Activated CD4-positive, CD25-positive, alpha-beta regulatory T cell treated with anti-CD3 and anti-CD28 coated beads, Interleukin-2, amount 50 U/mL, for 16 hours (primary cell): ENCODE data around the gene BPIFB6.

Experiments
- DNase-seq: peaks from one replicate; pipeline ENCODE4 v3.0.0-alpha.2; 2020; ENCODE audit warnings: low read depth, low spot score

The BPIFB6 gene

DNA sequence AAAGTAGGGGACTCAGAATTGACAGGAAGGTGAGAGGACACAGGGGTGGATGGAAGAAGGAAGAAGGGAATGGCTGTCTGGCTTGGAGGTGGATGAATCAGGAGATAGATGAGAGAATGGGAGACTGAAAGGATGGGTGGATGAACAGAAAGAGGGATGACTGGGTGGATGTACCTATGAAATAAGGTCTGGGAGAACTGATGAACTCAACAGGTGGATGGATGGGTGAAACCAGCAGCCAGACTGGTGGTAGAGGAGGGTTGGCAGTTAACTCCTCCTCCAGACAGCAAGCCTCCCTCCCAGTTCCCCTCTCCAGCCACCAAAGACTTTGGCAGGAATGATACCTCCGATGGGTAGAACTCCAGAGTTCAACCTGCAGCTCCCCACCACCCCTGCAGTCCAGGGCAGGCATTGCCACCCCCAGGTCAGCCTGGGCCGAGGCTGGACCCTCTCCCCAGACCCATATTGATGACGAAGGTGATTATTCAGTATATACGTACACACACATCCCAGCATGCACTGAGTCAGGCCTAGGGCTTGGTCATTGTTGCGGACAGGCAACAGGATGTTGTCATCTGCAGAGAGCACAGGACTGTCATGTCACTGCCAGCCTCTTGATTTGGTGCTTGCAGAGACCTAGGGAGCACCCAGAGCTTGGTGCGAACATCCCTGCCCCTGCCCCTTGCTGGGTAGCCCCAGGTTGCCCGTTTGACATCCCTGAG, 29.2 kb upstream of the BPIFB6 start:
- DNase-seq, result no peak

DNA sequence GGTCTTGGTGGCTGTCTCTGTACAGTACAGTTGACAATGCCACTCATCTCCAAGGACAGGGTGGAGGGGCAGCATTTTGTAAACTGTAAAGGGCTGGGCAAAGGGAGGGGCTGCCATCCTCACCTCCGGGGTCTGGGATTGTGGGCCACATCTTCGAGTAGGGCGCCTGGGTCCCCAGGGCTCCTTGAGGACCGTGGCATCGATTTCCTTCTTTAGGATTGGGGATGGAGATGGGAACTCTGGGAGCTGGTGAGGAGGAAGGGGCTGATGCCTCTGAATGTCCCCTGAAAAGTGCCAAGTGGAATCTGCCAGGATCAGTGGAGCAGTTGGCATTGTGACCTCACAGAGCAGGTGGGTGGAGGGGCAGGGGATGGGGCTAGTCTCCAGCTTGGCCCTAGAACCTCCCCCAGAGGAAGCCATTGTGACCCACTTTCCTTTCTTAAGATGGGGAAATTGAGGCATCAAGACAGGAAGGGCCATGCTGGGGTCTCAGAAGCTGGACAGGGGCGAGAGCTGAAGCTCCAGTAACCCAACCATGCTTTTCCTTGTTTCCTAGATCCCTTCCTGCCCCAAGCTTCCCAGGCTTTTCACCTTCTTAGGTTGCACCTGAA, 27.2 kb upstream of the BPIFB6 start, which contains the start of gene SUN5:
TSS of gene SUN5 (minus strand) at position 293 of the 611 bp plus-strand sequence. CDS start at position 200, 93 bp downstream.
- no peak for DNase-seq

DNA sequence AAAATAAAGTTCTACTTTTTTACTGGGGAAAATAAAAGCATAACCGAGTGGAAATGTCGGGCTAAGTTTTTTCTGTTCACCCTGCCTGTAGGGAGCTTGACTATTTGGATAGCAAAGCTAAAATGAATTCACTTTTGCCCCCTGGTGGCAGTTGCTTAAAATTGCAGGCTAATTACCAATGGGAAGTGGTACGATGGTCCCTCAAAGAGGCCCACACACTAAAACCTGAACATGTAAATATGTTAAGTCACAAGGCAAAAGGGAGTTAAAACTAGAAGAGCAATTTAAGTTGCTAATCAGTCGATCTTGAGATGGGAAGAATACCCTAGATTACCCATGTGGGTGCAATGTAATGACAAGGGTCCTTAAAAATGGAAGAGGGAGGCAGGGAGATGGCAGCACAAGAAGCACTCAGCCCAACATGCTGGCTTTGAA, 26.3 kb upstream of the BPIFB6 start:
- no peak for DNase-seq

DNA sequence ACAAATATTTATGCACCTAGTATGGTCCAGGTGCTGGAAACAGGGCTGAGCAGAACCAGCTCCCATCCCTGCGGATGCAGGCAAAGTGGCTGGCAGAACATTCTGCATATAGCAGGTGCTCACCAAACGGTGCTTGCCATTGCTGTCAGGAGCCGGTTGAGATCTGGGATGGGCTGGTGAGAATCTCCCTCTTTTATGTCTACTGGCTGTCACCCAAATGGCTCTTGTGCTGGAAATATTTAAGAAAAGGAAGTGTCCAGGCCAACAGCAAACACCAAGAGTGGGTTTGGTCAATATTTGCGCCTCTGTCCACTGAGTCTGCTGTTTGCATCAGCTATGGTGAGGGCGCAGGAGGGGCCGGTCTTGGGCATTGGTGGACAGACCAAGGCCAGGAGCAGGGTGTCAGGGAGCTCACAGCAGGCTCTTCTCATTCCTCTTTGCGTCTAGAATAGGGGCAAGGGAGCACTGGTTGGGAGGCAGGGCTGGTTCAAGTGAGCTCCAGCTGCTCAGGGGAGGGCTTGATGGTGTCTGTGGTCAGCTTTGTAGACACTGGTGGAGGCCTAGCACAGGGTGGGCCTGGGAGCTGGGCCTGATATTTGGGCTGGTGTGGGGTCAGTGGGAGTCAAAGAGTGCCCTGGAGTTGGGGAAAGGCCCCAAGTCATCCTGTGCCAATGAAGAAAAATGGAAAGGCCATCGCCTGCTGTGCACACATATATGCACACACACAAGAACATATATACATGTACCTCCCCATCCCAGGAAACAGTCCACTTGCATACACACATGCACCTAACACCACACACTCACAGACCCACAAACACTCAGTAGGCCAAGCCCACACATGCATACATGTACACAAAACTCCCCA, 25.3 kb upstream of the BPIFB6 start:
- DNase-seq, result no peak

DNA sequence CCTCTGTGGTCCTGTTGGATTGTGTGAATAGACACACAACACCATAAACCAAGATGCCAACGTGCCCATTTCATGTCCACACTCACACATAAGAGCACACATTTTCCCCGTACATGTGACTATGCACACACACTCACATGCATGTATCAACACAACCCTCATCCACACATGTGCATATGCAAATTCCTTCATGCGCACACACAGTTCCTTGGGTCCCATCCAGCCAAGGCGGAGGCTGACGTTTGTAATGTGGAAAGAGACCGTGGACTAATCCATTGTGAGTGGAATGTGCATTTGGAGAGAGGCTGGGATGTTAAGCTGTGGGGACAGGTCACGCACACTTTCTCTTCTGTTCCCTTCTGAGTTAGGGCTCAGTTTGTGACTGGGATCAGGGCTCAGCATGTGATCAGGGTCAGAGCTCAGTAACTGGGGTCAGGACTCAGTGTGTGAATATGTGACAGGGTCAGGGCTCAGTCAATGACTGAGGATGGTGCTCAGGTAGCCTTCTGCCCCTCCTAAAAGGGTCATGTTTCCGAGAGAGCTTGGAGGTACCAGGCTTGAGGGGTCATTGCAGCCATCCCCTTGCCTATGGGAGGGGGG, 24.6 kb upstream of the BPIFB6 start:
- no peak for DNase-seq

DNA sequence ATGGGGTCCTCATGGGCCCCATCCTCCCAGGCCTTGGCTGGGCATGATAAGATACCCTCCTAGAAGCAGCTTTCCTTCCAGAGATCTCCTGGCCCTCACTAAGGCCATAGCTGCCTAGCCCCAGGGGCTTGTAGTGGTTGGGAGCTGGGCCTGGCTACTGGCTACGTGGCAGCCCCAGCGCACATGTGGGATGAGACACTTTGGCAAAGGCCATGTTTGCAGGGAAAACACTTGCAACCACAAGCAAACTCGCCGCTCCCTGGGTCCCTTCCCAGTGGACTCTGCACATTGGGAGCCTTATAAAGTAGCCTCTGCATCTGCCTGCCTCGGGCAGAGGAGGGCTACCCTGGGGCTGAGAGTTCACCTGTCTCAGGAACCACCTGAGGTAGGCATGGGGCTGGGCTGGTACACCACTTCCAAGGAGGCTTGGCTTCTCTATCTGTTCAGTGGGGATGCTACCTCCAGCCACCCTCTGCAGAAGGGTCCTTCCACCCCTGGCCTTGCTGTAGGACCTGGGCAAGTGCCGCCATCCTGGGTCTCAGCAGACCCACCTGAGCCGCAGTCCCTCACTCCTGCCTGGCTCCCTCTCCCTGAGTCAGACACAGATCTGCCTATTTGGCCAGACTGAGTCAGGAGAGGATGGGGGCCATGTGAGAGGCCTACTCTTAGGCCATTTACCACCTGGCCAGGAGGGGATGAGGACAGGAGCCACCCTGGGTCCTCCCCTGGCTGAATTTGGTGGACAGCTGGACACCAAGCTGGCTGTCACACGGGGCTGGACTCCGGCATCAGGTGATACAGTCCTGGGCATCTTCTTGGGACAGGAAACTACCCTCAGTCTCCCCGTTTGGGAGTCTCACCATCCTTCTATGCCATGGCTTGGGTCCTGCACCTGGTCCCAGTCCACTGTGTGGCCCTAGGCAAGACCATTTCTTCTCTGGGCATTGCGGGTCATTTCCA, 23.8 kb upstream of the BPIFB6 start, which contains the start of gene BPIFB2:
TSS of gene BPIFB2 (plus strand) at position 329 of the 960 bp plus-strand sequence. CDS start 871 bp downstream, outside the sequence.
- DNase-seq, result no peak

DNA sequence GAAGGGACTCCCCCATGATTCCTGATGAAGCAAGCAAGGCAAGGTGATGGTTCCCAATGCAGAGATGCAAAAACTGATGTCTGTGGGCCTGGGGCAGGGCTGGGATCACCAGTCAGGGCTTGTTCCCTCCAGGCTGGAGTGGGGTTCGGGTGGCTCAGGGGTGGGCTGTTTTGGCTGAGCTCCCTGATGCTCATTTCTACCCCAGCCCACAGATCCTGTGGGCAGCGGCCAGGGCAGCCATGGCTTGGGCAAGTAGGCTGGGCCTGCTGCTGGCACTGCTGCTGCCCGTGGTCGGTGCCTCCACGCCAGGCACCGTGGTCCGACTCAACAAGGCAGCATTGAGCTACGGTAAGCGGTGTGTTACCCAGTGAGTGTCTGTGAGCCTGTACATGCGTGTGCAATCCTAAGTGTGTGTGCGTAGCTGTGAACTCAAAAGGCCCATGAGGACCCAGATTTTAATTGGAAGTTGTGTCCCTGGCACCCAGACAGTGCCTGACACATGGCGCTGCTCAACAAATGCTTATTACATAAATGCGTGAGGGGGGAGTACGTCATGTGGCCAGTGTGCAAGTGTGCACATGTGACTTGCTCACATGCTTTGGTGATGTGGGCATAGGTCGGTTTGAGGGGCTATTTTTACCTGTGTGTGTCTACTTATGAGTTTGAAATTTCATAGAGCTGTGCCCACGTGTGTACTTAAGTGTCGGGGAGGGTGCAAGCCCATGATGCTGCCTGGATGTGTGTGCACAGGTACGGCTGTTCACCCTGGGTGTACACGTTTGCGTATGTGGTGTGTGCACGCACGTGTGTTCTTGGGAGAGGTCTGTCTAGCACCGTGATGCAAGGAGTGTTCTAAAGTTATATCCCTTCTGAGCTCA, 22.9 kb upstream of the BPIFB6 start:
- DNase-seq, result no peak

DNA sequence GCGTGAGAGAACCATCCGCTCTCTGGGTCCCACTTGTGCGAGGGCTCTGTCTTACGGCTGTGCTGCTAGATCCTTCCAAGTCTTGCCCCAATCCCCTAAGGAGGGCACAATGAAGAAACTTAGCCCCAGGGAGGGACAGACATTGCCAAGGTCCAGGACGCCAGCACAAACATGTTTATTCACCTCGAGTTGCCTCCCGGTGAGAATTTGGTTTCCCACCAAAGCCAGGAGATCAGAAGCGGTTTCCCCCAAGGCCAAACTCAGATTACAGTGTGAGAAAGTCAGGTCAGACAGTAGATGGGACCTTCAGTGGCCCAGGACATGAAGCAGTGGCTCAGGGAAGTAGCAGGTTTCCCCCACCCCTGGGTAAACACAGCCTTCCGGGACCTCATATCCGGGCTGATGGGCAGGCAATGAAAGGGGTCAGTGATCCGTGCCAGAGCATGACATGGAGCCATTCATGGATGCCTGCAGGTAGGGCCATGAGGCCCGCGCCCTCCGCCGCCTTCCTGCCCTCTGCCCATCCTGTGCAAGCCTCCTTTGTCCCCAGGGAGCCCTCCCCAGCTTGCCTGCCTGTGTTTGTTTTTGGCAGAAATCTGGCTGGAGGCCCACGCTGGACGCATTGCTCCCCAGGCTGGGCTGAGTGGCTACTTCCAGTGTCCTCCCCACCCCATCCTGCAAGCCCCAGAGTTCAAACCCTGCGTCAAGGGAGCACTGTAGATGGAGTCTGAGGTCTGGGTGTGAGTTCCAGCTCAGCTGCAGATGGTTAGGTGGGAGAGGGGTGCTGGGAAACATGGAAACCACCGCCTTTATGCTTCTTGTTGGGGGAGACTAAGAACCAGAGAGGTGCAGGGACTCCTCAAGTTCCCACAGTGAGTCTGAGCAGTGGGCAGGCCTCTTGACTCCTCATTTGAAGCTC, 22.0 kb upstream of the BPIFB6 start:
- no peak for DNase-seq

DNA sequence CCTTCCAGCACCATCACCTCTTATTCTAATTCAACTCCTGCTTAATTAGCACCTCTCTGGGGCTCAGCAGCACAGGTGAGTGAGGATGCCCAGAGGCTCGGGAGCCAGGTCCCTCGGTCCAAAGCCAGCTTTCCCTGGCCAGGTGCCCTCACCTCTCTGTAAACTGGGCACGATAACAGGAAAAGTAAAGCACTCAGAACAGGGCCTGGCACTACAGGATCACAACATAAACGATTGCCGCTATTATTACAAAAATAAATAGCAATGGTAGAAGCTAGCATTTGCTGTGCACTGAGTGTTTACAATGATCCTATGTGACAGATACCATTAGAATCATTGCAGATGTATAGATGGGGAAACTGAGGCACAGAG, 21.3 kb upstream of the BPIFB6 start:
- DNase-seq, result no peak

DNA sequence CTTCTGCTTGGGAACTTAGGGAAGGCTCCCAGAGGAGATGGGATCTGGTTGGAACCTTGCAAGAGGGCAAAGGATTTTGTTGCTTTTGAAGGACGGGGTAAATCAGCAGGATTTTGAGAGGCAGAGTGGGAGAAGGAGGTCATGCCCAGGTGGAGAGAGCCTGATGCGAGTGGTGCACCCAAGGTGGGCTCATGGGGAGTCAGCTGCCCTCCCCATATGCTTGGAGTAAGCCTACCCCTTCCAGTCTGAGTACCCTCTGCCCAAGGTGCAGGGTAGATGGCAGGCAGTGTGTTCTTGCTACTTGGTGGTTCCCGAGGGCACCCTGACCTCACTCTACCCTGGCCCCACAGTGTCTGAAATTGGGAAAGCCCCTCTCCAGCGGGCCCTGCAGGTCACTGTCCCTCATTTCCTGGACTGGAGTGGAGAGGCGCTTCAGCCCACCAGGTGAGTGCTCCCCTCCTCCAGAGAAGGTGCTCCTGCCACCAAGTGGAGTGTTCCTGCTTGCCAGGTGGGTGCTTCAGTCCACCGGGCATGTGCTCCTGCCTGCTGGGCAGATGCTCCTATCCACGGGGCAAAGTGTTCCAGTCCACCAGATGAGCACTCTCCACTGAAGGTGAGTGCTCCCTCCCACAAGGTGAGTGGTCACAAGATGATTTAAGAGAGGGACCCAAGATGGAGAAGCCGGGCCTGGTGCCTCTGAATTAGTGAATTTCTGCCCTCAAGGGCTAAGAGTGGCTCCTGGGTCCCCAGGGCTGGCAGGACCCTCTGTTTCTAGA, 20.6 kb upstream of the BPIFB6 start:
- DNase-seq, result no peak

DNA sequence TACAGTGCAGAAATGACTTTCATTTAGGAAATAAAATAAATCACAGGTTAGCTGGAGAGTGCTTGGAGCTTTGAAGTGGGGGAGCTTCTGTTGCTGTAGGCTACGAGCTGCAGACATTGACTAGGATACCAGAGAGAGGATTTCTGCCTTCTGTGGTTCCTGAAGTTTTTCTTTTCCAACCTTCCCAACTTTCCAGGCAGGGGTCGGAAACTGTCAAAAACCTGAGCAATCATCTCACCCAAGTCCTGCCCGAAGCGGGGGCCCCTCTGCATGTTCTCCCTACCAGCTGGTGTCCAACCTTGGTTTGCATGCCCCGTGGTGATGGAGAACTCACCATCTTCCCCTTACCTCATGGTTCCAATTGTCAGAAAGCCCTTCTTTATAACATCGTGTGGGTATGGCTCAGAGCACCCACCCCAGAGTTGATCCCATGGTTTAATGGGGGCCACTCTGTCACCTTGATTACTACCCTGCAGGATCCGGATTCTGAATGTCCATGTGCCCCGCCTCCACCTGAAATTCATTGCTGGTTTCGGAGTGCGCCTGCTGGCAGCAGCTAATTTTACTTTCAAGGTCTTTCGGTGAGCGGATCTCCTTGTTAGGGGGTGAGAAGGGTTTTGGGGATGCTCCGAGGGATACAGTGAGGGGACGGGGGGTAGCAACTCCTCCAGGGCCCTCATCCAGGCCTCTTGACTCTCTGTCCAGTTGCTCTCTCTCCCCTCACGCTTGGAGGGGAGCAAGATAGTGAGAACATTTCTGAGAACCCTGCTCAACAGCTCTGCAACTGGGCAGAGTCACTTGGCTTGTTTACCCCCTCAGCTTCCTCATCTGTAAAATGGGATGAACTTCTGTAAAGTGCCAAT, 18.9 kb upstream of the BPIFB6 start:
- DNase-seq, result no peak

DNA sequence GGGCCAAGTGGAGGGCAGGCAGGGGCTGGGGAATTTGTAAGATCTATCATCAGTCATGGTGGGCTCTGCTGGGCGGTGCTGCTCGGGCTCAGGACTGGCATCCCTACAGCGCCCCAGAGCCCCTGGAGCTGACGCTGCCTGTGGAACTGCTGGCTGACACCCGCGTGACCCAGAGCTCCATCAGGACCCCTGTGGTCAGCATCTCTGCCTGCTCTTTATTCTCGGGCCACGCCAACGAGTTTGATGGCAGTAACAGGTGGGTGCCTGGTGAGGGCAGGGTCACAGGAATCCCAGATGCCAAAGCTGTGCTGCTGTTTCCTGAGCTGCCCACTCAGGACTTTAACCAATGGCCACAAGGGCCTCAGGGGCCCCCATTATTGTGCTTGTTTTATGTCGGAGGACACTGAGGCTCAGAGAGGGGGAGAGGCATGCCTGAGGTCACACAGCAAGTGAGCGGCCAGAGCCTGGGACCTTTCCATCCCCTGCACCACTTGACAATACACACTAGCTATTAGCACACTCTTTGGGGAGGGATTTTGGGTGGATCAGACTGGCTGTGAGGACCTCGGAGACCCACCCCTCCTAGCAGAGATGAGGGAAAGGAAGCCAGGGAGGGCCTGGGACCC, 17.6 kb upstream of the BPIFB6 start:
- DNase-seq, result no peak

DNA sequence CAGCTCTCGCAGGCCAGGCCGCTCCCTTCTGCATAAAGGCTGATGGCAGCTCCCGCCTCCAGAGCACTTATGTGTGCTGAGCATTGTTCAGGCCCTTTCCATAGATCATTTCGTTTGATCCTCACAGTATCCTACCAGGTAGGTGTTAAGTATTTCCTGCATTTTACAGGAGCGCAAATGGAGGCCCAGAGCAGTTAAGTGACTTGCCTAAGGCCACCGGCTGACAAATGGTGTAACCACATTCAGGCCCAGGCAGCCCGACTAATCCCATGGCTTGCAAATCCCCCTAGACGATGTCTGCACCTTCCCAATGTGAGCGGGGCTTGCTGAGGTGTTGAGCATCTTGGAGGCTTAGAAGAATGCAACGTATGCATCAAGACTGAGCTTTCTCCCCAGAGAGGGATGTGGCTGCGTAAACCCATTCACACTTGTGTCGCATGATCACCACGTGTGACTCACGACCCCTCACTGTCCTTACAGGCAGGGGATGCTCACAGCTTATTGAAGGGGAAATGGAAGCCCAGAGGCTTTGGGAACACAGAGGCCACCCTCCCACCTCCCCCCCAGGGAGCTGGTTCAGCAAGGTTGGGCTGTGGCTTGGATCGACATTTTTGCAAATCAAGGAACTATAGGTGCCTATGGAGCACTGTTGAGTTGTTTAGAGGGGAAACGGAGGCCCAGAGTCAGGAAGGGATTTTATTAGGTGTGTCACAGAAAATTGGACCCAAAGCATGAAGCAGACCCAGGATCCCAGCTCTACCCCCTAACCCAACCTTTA, 16.9 kb upstream of the BPIFB6 start:
- no peak for DNase-seq

DNA sequence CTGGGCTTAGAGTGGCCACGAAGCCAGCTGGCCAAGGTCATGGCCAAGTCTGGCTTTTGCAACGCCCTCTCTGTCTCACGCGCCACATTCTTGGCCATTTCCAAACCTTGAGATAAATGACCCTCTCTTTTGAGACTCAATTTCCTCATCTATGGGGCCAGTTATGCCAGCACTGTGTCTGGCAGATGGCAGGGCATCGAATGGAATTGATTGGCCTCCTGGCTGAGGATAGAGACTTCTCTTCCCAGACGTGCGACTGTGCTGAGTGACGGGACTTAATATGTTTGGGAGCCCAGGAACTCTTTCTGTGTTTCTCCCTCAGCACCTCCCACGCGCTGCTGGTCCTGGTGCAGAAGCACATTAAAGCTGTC, 16.3 kb upstream of the BPIFB6 start:
- no peak for DNase-seq

DNA sequence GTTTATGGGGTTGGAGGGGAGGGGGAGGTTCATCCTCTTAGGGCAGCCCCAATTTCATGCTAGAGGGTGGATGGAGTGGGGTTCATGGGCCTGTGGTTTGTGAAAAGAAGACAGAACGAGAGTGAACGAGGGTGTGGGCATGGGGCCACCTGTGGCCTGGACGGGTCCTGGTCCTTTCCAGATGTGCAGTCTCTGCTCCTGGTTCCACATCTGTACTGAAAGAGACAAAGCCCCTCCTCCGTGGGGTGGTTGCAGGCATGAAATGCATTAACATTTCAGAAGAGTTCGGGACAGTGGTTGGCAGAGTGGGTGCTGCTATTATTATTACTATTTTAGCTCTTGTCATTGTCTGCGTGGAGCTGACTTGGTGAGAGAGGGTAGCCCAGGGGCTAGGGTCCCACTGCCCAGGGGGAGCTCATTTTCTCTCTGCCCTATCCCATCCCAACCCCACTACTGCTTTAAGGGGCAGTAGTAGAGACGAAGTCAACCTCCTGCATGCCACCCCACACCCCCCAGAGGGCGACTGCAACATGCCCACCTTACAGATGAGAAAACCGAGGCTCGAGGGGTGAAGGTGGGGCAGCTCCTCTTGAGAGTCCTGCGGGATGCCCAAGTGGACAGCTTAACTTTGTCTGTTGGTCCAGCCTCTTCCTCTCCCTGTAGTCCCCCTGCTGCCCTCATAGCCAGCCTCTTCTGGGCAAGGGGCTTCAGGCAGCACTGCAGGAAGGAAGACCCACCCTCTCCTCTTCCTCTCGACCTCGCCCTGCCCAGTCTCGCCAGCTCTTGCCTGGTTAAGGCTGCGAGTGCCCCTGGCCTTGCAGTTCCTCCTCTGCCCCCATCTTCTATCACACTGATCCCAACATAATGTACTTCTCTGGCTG, 15.5 kb upstream of the BPIFB6 start:
- no peak for DNase-seq
